PC-3 (cell line): ENCODE data around the gene SEMA5A. TPM values are rescaled to one million over a fixed set of nuclear protein-coding genes. Genes with fewer than 3 reads are reported as not detected.

Source experiments
- ATAC-seq: fragments of 200-7000 bp; cut with Tn5 transposase; 2 replicates; pipeline ENCODE4 v1.9.1; 2020; ENCODE audit warnings: mild to moderate bottlenecking, moderate library complexity
- BruUV-seq: library from RNA; stranded (reverse); fragments of 400-500 nt; replicated peaks from 2 replicates; lab custom pipeline; 2021; lab: Mats Ljungman, UMichigan
- CTCF ChIA-PET: fragments of 300-600 bp; sonication (Branson Sonifier 250); formaldehyde crosslinking; loops from one replicate; lab custom pipeline; 2022; ENCODE audit warnings: antibody characterized with exemption; lab: Charles Lee
- POLR2A ChIA-PET: fragments of 300-600 bp; sonication (Branson Sonifier 250); formaldehyde crosslinking; loops from one replicate; lab custom pipeline; 2022; ENCODE audit warnings: antibody characterized with exemption; ENCODE audit not compliant: unreplicated experiment; lab: Charles Lee
- DNase-seq: peaks from one replicate; pipeline ENCODE4 v3.0.0-alpha.2; 2015
- H2AFZ ChIP-seq: fragments of 300-600 bp; sonication (generic); 2 replicates; pipeline ENCODE4 v1.6.0; 2016; ENCODE audit warnings: antibody characterized with exemption, low read length
- H3F3A ChIP-seq: fragments of 300-600 bp; sonication (generic); one replicate; pipeline ENCODE4 v1.6.0; 2017; ENCODE audit warnings: antibody characterized with exemption, low read length, control low read depth, mild to moderate bottlenecking; ENCODE audit not compliant: unreplicated experiment
- H3K27ac ChIP-seq: fragments of 300-600 bp; sonication (generic); 2 replicates; pipeline ENCODE4 v1.5.1; 2016; ENCODE audit warnings: mild to moderate bottlenecking, low read length
- H3K27me3 ChIP-seq: fragments of 300-600 bp; sonication (generic); 2 replicates; pipeline ENCODE4 v1.6.1; 2016; ENCODE audit warnings: low read length, mixed read lengths
- H3K36me3 ChIP-seq: fragments of 300-600 bp; sonication (generic); 2 replicates; pipeline ENCODE4 v1.6.1; 2016; ENCODE audit warnings: low read depth, mixed run types, low read length, mixed read lengths
- H3K4me1 ChIP-seq: fragments of 300-600 bp; sonication (generic); 2 replicates; pipeline ENCODE4 v1.5.1; 2016; ENCODE audit warnings: low read length; ENCODE audit not compliant: insufficient read depth
- H3K4me2 ChIP-seq: fragments of 300-600 bp; sonication (generic); 2 replicates; pipeline ENCODE4 v1.6.0; 2016; ENCODE audit warnings: low read length
- H3K4me3 ChIP-seq: fragments of 300-600 bp; sonication (generic); 2 replicates; pipeline ENCODE4 v1.5.1; 2016; ENCODE audit warnings: mild to moderate bottlenecking, low read length, mixed read lengths
- H3K79me2 ChIP-seq: fragments of 300-600 bp; sonication (generic); 2 replicates; pipeline ENCODE4 v1.6.1; 2017; ENCODE audit warnings: low read length, mixed read lengths
- H3K9ac ChIP-seq: fragments of 300-600 bp; sonication (generic); 2 replicates; pipeline ENCODE4 v1.6.0; 2016; ENCODE audit warnings: mild to moderate bottlenecking, low read length
- H3K9me2 ChIP-seq: fragments of 300-600 bp; sonication (generic); replicated peaks from 2 replicates; pipeline ENCODE4 v1.6.1; 2016; ENCODE audit warnings: mixed run types, low read length, mixed read lengths
- H3K9me3 ChIP-seq: fragments of 300-600 bp; sonication (generic); 2 replicates; pipeline ENCODE4 v1.6.1; 2016; ENCODE audit warnings: low read length, mixed read lengths
- H4K20me1 ChIP-seq: fragments of 300-600 bp; sonication (generic); 2 replicates; pipeline ENCODE4 v1.6.1; 2016; ENCODE audit warnings: low read length, mixed read lengths
- EZH2 ChIP-seq: fragments of 300-600 bp; sonication (generic); IDR thresholded peaks from one replicate; pipeline ENCODE4 v1.6.1; 2017; ENCODE audit warnings: antibody characterized with exemption, mild to moderate bottlenecking, low read length; ENCODE audit not compliant: unreplicated experiment
- EZH2phosphoT487 ChIP-seq: fragments of 300-600 bp; sonication (generic); IDR thresholded peaks from 2 replicates; pipeline ENCODE4 v1.6.1; 2018; ENCODE audit warnings: mild to moderate bottlenecking, antibody characterized with exemption, low read length, borderline replicate concordance
- intact Hi-C: fragments of 100-400 bp; cut with micrococcal nuclease; formaldehyde crosslinking; loops from 2 replicates; pipeline ENCODE4 v1.9.0; 2023
- total RNA-seq: library from RNA; depleted of rRNA; stranded (reverse); fragments of >200 nt; gene quantifications from 2 replicates; pipeline ENCODE4 v1.2.3, GENCODE V29; 2014
- TF ChIP-seq, protein P1 (sequence below): fragments of 300-600 bp; sonication (generic); conservative IDR thresholded peaks from 2 replicates; pipeline ENCODE4 v1.5.1; 2017; ENCODE audit warnings: antibody characterized with exemption, low read depth, mild to moderate bottlenecking, low read length

The SEMA5A gene
- total RNA-seq, 1 experiment from 2014 or later = 4.4 TPM

GRCh38 chr5:9494301-9494700 lies 51.6 kb downstream of the SEMA5A start:
- no peak overlapping the region for H3K27ac ChIP-seq
- no TSS peak for BruUV-seq
- no peaks in the 10 kb centered on the region for H3K9me2 ChIP-seq
- no peak overlapping the region for H3K4me3 ChIP-seq
- no peaks in the 10 kb centered on the region for H3K27me3 ChIP-seq
- no peaks in the 10 kb centered on the region for H3K9me3 ChIP-seq
- no peak overlapping the region for H2AFZ ChIP-seq
- POLR2A ChIA-PET = no interaction called here
- TF ChIP-seq, protein P1, sequence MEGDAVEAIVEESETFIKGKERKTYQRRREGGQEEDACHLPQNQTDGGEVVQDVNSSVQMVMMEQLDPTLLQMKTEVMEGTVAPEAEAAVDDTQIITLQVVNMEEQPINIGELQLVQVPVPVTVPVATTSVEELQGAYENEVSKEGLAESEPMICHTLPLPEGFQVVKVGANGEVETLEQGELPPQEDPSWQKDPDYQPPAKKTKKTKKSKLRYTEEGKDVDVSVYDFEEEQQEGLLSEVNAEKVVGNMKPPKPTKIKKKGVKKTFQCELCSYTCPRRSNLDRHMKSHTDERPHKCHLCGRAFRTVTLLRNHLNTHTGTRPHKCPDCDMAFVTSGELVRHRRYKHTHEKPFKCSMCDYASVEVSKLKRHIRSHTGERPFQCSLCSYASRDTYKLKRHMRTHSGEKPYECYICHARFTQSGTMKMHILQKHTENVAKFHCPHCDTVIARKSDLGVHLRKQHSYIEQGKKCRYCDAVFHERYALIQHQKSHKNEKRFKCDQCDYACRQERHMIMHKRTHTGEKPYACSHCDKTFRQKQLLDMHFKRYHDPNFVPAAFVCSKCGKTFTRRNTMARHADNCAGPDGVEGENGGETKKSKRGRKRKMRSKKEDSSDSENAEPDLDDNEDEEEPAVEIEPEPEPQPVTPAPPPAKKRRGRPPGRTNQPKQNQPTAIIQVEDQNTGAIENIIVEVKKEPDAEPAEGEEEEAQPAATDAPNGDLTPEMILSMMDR = no peak
- TF ChIP-seq EZH2 = no peak
- no peak for TF ChIP-seq EZH2phosphoT487
- no peaks in the 10 kb centered on the region for H3F3A ChIP-seq
- H3K9ac ChIP-seq = no peak overlapping the region
- no peak for ATAC-seq
- H3K36me3 ChIP-seq = no peaks in the 10 kb centered on the region
- peaks cover 5% of the 10 kb centered on the region; the same call in 1 of the 2 replicates for H3K4me1 ChIP-seq
- no peak for DNase-seq
- H3K4me2 ChIP-seq = no peak overlapping the region
- no peaks in the 10 kb centered on the region for H3K79me2 ChIP-seq
- H4K20me1 ChIP-seq = no peaks in the 10 kb centered on the region
- CTCF ChIA-PET = no interaction called here
- intact Hi-C loops = no loop called here

DNA sequence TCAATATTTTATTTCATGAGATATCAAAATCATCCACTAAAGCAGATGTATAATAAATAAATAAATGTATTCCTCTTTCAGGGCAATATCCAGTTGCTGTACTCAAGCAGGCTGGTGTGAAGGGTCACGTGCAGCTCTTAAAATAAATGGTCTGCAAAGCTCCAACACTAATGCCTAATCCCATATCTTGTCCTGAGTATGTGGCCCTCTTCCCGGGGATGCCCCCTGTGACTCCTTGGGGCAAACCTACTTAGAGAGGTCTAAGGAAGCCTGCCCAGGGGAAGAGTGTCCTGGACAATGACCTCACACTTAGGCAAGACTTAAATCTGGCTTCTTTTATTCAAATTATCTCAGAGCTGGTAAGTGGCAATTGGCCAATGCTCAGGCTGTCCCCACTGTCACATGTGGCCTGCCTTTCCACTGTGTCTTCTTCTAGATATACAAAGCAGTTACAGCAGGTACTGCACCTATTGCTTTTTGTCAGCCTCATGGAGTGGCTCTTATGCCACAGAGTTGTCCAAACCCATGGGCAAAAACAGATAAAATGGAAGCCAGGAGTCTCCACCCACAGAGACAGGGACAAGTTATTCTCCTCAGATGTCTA lies 55.3 kb downstream of the SEMA5A start:
- Histone ChIP-seq H3K9me2 (no peaks in the 10 kb centered on the region), H3K4me3 (no peak overlapping the region), H3K4me1 (no peaks in the 10 kb centered on the region), H2AFZ (no peak overlapping the region), H3K9ac (no peak overlapping the region), H3K9me3 (no peaks in the 10 kb centered on the region), H3F3A (no peaks in the 10 kb centered on the region), H3K27ac (no peak overlapping the region), H3K79me2 (no peaks in the 10 kb centered on the region), H3K36me3 (no peaks in the 10 kb centered on the region), H3K4me2 (no peak overlapping the region), H4K20me1 (no peaks in the 10 kb centered on the region), H3K27me3 (no peaks in the 10 kb centered on the region)
- POLR2A ChIA-PET = no interaction called here
- no peak for ATAC-seq
- DNase-seq = no peak
- no peak for TF ChIP-seq EZH2phosphoT487
- no peak for TF ChIP-seq EZH2
- TF ChIP-seq, protein P1 = no peak
- no TSS peak for BruUV-seq
- CTCF ChIA-PET = no interaction called here
- intact Hi-C loops = no loop called here

DNA sequence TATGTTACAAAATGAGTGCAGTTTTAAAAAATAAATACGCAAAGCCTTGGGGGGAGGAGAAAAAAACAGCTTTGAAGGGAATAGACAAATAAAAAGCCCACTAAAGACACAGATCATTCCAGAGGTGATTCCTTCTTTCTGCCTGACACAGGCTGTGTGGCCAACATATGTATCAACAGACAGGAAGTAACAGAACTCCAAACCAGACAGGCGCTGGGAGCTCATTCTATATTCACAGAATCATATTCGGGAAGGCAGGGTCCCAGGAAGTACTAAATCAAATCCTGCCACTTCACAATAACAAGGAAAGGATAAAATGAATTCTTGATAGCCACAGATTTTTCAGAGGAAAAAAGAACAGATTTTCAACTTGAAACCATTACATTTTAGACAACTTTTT lies 62.1 kb downstream of the SEMA5A start:
- Histone ChIP-seq H4K20me1 (no peaks in the 10 kb centered on the region), H3K4me2 (no peak overlapping the region), H3K36me3 (no peaks in the 10 kb centered on the region), H3K79me2 (no peaks in the 10 kb centered on the region), H3K9ac (no peak overlapping the region), H3F3A (no peaks in the 10 kb centered on the region), H3K9me2 (no peaks in the 10 kb centered on the region), H3K27me3 (no peaks in the 10 kb centered on the region), H3K27ac (no peak overlapping the region), H3K4me3 (no peak overlapping the region), H3K9me3 (no peaks in the 10 kb centered on the region), H2AFZ (no peak overlapping the region), H3K4me1 (0 out of 2 replicates have a peak, but pooled peaks cover 3% of the 10 kb centered on the region)
- no peak for DNase-seq
- ChIA-PET POLR2A (no interaction called here), CTCF (no interaction called here)
- TF ChIP-seq EZH2phosphoT487 = no peak
- no peak for TF ChIP-seq EZH2
- TF ChIP-seq, protein P1 = no peak
- intact Hi-C loops = no loop called here
- ATAC-seq = no peak
- BruUV-seq = no TSS peak
